Measurements from ENCODE around the gene TAAR1. TPM values are rescaled to one million over a fixed set of nuclear protein-coding genes. Genes with fewer than 3 reads are reported as not detected.
A peak's percentile ranks its signal among the peaks of the same experiment; 100 is the strongest.
"Not testable (repeated sequence)": the region's sequence is repeated elsewhere in the genome, so short reads cannot be mapped to it uniquely, and the experiment has no call there.

TAAR1 gene
- total RNA-seq, 1 experiment from 2014 or later = not detected

DNA sequence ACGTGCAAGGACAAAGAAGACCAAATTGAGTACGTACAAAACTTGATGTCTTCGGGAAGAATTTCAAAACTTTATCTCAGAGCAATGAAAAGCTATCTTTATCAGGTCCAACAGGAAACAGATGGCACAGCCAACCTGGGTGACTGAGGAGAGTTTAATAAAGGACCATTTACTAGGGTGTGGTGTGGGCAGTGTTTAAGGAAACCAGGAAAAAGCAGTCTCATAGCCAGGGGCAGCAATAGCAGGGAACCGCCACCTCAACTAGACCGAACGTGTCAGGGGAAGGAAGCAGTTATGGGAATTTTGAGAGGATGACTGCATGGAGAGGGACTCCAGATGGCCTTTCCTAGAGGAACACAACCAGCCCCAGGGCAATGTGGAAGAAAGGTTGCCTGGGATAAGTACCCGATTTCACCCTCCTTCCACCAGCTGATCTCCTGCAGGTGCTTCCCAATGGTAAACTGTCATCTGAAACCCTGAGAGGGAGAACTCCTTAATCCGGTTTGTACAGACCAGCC is 54.3 kb downstream of the TAAR1 start:
- no peak overlapping the region for H2AFZ ChIP-seq
- no peaks in the 10 kb centered on the region for H3K36me3 ChIP-seq (ENCODE audit: low read depth)
- H3F3A ChIP-seq (ENCODE audit: insufficient read depth, low read depth) = no peaks in the 10 kb centered on the region
- intact Hi-C loops (cut with micrococcal nuclease; ENCODE audit: unreplicated experiment) = no loop called here
- no peaks in the 10 kb centered on the region; the same call in 1 of the 2 replicates for H3K9me2 ChIP-seq (ENCODE audit: insufficient read depth)
- DNase-seq = no peak
- H4K20me1 ChIP-seq (ENCODE audit: insufficient read depth) = no peaks in the 10 kb centered on the region
- no peak overlapping the region for H3K27ac ChIP-seq
- no peaks in the 10 kb centered on the region for H3K9me3 ChIP-seq (ENCODE audit: insufficient read depth, low read depth)
- ChIA-PET CTCF (no interaction called here), POLR2A (ENCODE audit: unreplicated experiment) (interaction anchor here (0.6 kb wide), 1 partner anchor 53 kb away, joined by 3 read pairs; no protein-coding TSS in a partner anchor)
- H3K4me3 ChIP-seq = no peak overlapping the region
- TF ChIP-seq, protein P1, sequence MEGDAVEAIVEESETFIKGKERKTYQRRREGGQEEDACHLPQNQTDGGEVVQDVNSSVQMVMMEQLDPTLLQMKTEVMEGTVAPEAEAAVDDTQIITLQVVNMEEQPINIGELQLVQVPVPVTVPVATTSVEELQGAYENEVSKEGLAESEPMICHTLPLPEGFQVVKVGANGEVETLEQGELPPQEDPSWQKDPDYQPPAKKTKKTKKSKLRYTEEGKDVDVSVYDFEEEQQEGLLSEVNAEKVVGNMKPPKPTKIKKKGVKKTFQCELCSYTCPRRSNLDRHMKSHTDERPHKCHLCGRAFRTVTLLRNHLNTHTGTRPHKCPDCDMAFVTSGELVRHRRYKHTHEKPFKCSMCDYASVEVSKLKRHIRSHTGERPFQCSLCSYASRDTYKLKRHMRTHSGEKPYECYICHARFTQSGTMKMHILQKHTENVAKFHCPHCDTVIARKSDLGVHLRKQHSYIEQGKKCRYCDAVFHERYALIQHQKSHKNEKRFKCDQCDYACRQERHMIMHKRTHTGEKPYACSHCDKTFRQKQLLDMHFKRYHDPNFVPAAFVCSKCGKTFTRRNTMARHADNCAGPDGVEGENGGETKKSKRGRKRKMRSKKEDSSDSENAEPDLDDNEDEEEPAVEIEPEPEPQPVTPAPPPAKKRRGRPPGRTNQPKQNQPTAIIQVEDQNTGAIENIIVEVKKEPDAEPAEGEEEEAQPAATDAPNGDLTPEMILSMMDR (conservative IDR thresholded peaks at IDR 0.05) = no peak
- no peak for TF ChIP-seq EZH2 (IDR thresholded peaks at IDR 0.05; ENCODE audit: low read depth)
- H3K4me1 ChIP-seq (replicated peaks; ENCODE audit: insufficient read depth) = no peaks in the 10 kb centered on the region
- H3K79me2 ChIP-seq (ENCODE audit: low read depth) = no peaks in the 10 kb centered on the region
- no peaks in the 10 kb centered on the region for H3K27me3 ChIP-seq (ENCODE audit: insufficient read depth, low read depth)
- no peak overlapping the region for H3K4me2 ChIP-seq
- BruUV-seq (replicated peaks) = no TSS peak

DNA sequence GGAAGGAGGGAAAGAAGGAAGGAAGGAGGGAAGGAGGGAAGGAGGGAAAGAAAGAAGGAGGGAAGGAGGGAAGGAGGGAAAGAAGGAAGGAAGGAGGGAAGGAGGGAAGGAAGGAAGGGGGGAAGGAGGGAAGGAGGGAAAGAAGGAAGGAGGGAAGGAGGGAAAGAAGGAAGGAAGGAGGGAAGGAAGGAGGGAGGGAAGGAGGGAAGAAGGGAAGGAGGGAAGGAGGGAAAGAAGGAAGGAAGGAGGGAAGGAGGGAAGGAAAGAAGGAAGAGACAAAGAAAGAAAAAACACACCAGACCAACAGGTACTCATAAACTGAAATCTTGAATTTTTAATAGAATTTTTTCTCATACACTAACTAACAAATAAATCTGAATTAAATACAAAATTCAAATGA is 58.1 kb downstream of the TAAR1 start:
- H3K4me2 ChIP-seq; H3K79me2 ChIP-seq (ENCODE audit: low read depth); H3K9me3 ChIP-seq (ENCODE audit: insufficient read depth, low read depth); H3K4me1 ChIP-seq (replicated peaks; ENCODE audit: insufficient read depth); H3K4me3 ChIP-seq; CTCF ChIA-PET; H3F3A ChIP-seq (ENCODE audit: insufficient read depth, low read depth); H3K9me2 ChIP-seq (ENCODE audit: insufficient read depth); DNase-seq; intact Hi-C loops (cut with micrococcal nuclease; ENCODE audit: unreplicated experiment); H4K20me1 ChIP-seq (ENCODE audit: insufficient read depth); POLR2A ChIA-PET (ENCODE audit: unreplicated experiment); H2AFZ ChIP-seq; H3K27me3 ChIP-seq (ENCODE audit: insufficient read depth, low read depth); H3K36me3 ChIP-seq (ENCODE audit: low read depth); H3K27ac ChIP-seq; BruUV-seq (replicated peaks): not testable (repeated sequence)

DNA sequence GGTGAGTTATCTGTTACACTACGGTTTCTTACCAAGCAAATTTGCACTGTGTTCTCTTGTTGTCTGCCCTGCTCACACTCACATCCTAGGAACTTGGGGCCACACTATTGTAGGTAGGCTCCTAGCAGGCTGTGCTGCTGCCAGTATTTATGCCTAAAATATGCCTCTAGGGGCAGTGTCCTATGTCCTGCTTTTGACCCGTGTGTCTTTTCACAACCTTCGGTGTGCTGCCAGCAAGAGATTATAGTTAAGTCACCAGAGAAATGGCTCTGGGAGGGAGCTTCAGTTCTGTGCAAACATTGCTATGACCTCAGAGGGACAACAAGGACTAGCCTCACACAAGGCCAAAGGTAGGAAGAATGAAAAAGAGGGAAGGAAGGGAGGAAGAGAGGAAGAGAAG is 60.5 kb downstream of the TAAR1 start:
- Histone ChIP-seq H3K9me2 (ENCODE audit: insufficient read depth) (no peaks in the 10 kb centered on the region; the same call in 1 of the 2 replicates), H3K79me2 (ENCODE audit: low read depth) (no peaks in the 10 kb centered on the region), H4K20me1 (ENCODE audit: insufficient read depth) (no peaks in the 10 kb centered on the region), H3K27me3 (ENCODE audit: insufficient read depth, low read depth) (no peaks in the 10 kb centered on the region), H3K27ac (no peak overlapping the region), H3K4me1 (replicated peaks; ENCODE audit: insufficient read depth) (no peaks in the 10 kb centered on the region), H3K9me3 (ENCODE audit: insufficient read depth, low read depth) (no peaks in the 10 kb centered on the region), H3K36me3 (ENCODE audit: low read depth) (no peaks in the 10 kb centered on the region), H3K4me2 (no peak overlapping the region), H3K4me3 (no peak overlapping the region), H2AFZ (peak overlapping the region; percentile 32), H3F3A (ENCODE audit: insufficient read depth, low read depth) (no peaks in the 10 kb centered on the region)
- ChIA-PET CTCF (no interaction called here), POLR2A (ENCODE audit: unreplicated experiment) (interaction anchor here (0.6 kb wide), 1 partner anchor 12 kb away, joined by 10 read pairs; no protein-coding TSS in a partner anchor)
- intact Hi-C loops (cut with micrococcal nuclease; ENCODE audit: unreplicated experiment) = no loop called here
- peak in 1 of 2 experiments; percentile 51 for DNase-seq
- no TSS peak for BruUV-seq (replicated peaks)
- TF ChIP-seq EZH2 (IDR thresholded peaks at IDR 0.05; ENCODE audit: low read depth) = no peak
- TF ChIP-seq, protein P1 (conservative IDR thresholded peaks at IDR 0.05) = peak; percentile 52; the same call in 1 of the 2 replicates

DNA sequence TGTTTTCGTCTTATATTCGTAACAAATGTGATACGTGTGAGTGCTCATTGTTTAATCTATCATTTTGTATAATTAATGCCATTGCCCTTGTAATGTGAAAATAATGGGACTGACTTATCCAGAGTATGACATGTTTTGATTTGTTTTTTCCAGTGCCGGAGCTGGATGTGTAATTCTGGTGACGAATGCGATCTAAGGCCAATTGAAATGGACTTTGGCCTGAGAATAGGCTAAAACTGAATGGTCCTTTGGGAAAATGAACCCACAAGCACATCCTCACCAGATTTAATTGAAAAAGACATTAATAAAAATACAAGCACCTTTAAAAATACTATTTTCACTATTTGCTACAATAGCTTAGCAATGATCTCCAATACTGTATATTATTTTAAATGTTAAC is 62.8 kb downstream of the TAAR1 start:
- BruUV-seq (replicated peaks) = no TSS peak
- Histone ChIP-seq H3F3A (ENCODE audit: insufficient read depth, low read depth) (no peaks in the 10 kb centered on the region), H3K9me3 (ENCODE audit: insufficient read depth, low read depth) (no peaks in the 10 kb centered on the region), H4K20me1 (ENCODE audit: insufficient read depth) (no peaks in the 10 kb centered on the region), H3K27me3 (ENCODE audit: insufficient read depth, low read depth) (no peaks in the 10 kb centered on the region), H3K27ac (no peak overlapping the region), H3K4me1 (replicated peaks; ENCODE audit: insufficient read depth) (no peaks in the 10 kb centered on the region), H3K4me2 (no peak overlapping the region), H2AFZ (no peak overlapping the region), H3K79me2 (ENCODE audit: low read depth) (no peaks in the 10 kb centered on the region), H3K9me2 (ENCODE audit: insufficient read depth) (no peaks in the 10 kb centered on the region), H3K36me3 (ENCODE audit: low read depth) (no peaks in the 10 kb centered on the region), H3K4me3 (no peak overlapping the region)
- no peak for DNase-seq
- intact Hi-C loops (cut with micrococcal nuclease; ENCODE audit: unreplicated experiment) = no loop called here
- CTCF ChIA-PET = interaction anchor here (0.5 kb wide), 1 partner anchor 190 kb away, joined by 8 read pairs; no protein-coding TSS in a partner anchor
- POLR2A ChIA-PET (ENCODE audit: unreplicated experiment) = no interaction called here
- TF ChIP-seq, protein P1 (conservative IDR thresholded peaks at IDR 0.05) = no peak
- no peak for TF ChIP-seq EZH2 (IDR thresholded peaks at IDR 0.05; ENCODE audit: low read depth)

Data from PC-9 (cell line).